Choroid plexus epithelial cell (primary cell): ENCODE results near the gene SLC23A2.
A peak's percentile ranks its signal among the peaks of the same experiment; 100 is the strongest.

Source experiments
- DNase-seq: peaks from one replicate; pipeline ENCODE4 v3.0.0-alpha.2; 2010; ENCODE audit warnings: low read depth
- H3K4me3 ChIP-seq: 2 replicates; pipeline ENCODE4 v1.5.1; 2011; ENCODE audit warnings: low read depth, mild to moderate bottlenecking, control low read depth, low read length, moderate library complexity
- CTCF ChIP-seq: conservative IDR thresholded peaks from 2 replicates; pipeline ENCODE4 v1.5.1; 2011; ENCODE audit warnings: low read depth, mild to moderate bottlenecking, control low read depth, inconsistent platforms, low read length, moderate library complexity

The SLC23A2 gene

DNA sequence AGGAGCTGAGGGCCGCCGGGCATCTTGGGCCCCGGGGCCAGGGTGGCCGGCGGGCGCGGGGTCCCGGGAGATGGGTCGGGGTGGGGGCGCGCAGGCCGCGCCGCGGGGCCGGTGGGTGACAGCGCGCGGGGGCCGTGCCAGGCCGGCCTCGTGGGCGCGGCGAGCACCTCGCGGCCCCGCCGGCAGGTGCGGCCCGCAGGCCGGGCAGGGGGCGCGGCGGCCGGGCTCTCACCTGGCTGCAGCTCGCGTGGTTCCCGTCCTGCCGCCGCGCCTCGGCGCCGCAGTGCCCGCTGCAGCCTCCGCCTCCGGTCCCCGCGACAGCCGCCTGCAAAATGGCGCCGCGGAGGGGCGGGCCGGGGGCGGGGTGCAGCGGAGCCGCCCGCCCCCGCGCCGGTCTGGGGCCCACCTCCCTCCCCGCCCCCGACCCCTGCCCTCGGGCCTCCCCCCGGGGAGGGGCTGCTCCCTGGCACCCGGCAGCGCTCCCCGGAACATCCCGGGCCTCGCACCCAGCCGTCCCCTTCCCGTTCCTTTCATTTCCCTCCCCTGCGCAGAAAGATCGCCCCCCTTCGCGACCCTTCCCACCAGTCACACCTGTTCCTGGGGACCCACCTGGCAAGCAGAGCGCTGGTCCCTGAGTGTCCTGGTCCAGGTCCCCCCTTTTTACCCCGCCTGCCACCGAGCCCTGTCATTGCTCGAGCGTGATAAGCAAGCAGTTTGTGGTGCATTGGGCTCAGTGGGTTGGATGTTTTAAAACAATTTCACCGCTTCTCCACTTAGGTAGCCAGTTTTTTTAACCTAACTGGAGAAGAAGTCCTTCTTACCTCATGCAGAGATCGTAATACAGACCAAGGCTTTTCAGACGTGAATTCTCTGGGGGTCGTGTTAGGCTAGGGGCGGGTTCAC lies at the start of gene SLC23A2:
TSS of gene SLC23A2 (minus strand) at position 337 of the 903 bp plus-strand sequence. CDS start 68,948 bp downstream, outside the sequence.
- peak within 1 kb of the TSS; percentile 69 for H3K4me3 ChIP-seq
- no peak for DNase-seq
- no peak for TF ChIP-seq CTCF

DNA sequence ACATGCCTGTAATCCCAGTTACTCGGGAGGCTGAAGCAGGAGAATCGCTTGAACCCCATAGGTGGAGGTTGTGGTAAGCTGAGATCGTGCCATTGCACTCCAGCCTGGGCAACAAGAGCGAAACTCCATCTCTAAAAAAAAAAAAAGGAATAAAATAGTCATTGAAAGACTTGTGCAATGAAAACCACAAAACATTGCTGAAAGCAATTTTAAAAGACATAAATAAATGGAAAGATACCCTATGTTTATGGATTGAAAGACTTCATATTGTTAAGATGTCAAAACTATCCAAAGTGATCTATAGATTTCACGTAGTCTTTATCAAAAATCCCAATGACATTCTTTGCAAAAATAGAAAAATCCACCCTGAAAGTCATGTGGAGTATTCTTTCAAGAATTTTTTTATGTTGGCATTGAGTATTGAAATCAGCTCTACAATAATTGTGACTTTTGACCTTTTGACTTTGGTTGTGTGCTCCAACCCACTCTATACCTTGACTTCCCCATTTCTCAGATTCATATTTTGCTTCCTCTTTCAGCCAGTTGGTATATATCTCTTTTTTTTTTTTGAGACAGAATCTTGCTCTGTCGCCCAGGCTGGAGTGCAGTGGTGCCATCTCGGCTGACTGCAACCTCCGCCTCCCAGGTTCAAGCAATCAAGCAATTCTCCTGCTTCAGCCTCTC lies 45.5 kb upstream of the SLC23A2 start:
- no peak for TF ChIP-seq CTCF

GRCh38 chr20:5045906-5046305 lies 44.6 kb upstream of the SLC23A2 start:
- TF ChIP-seq CTCF, result no peak
- no peak overlapping the region for H3K4me3 ChIP-seq
- no peak for DNase-seq

More for the DNA sequence above, 45.5 kb upstream of the SLC23A2 start:
- H3K4me3 ChIP-seq, result no peak overlapping the region
- DNase-seq, result no peak

GRCh38 chr20:5044075-5044620 lies 42.8 kb upstream of the SLC23A2 start:
- no peak for TF ChIP-seq CTCF
- no peak overlapping the region for H3K4me3 ChIP-seq
- DNase-seq, result no peak

- TF ChIP-seq CTCF, result no peak
- no peak overlapping the region for H3K4me3 ChIP-seq
- DNase-seq, result peak; percentile 77
Measured at GRCh38 chr20:5041433-5041832, 40.1 kb upstream of the SLC23A2 start.

DNA sequence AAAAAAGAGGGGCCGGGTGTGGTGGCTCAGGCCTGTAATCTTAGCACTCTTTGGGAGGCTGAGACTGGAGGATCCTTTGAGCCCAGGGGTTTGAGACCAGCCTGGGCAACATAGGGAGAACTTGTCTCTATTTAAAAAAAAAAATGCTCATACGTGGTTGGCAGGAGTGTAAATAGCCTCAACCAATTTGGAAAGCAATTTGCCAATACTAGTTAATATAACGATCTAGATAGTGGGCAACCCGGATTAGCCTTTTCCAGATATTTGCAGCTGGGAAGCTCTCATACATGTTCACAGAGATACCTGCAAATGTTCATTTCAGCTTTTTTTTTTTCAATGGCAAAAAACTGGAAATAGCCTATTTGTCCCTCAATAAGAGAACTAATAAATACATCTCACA lies 39.0 kb upstream of the SLC23A2 start:
- no peak for DNase-seq
- no peak for TF ChIP-seq CTCF
- H3K4me3 ChIP-seq, result no peak overlapping the region
